A673 (cell line): ENCODE measurements around the gene HS3ST3A1. TPM values are rescaled to one million over a fixed set of nuclear protein-coding genes. Genes with fewer than 3 reads are reported as not detected.

ENCODE experiments used
- BruUV-seq: library from RNA; stranded (reverse); fragments of 400-500 nt; replicated peaks from 2 replicates; lab custom pipeline; 2021; lab: Mats Ljungman, UMichigan
- CTCF ChIA-PET: fragments of 300-600 bp; sonication (Branson Sonifier 250); formaldehyde crosslinking; loops from one replicate; lab custom pipeline; 2022; ENCODE audit warnings: antibody characterized with exemption; lab: Charles Lee
- POLR2A ChIA-PET: fragments of 300-600 bp; sonication (Branson Sonifier 250); formaldehyde crosslinking; loops from one replicate; lab custom pipeline; 2022; ENCODE audit warnings: antibody characterized with exemption; ENCODE audit not compliant: low non-redundant PET; lab: Charles Lee
- DNase-seq: peaks from one replicate; pipeline ENCODE4 v3.0.0-alpha.2; 2015; ENCODE audit warnings: low spot score
- H3K27ac ChIP-seq: fragments of 200-600 bp; sonication (generic); 2 replicates; pipeline ENCODE4 v1.5.1; 2016; ENCODE audit warnings: mixed run types, low read depth, mild to moderate bottlenecking, mixed read lengths, antibody characterized with exemption, low read length; ENCODE audit not compliant: poor library complexity, severe bottlenecking
- H3K27me3 ChIP-seq: fragments of 200-600 bp; sonication (generic); replicated peaks from 2 replicates; pipeline ENCODE4 v1.6.1; 2017; ENCODE audit warnings: mixed run types, low read depth, mild to moderate bottlenecking, mixed read lengths, antibody characterized with exemption, low read length; ENCODE audit not compliant: insufficient read depth, poor library complexity
- H3K36me3 ChIP-seq: fragments of 200-600 bp; sonication (generic); 2 replicates; pipeline ENCODE4 v1.6.1; 2016; ENCODE audit warnings: mixed run types, mild to moderate bottlenecking, mixed read lengths, antibody characterized with exemption, low read length; ENCODE audit not compliant: insufficient read depth, poor library complexity, severe bottlenecking
- H3K4me1 ChIP-seq: fragments of 200-600 bp; sonication (generic); 2 replicates; pipeline ENCODE4 v1.6.1; 2017; ENCODE audit warnings: mixed run types, mild to moderate bottlenecking, mixed read lengths, antibody characterized with exemption, low read length; ENCODE audit not compliant: insufficient read depth, poor library complexity, severe bottlenecking
- H3K4me3 ChIP-seq: fragments of 200-600 bp; sonication (generic); 2 replicates; pipeline ENCODE4 v1.5.1; 2016; ENCODE audit warnings: low read depth, mixed run types, mild to moderate bottlenecking, mixed read lengths, low read length; ENCODE audit not compliant: poor library complexity, severe bottlenecking
- H3K9me3 ChIP-seq: fragments of 200-600 bp; sonication (generic); 2 replicates; pipeline ENCODE4 v1.6.1; 2016; ENCODE audit warnings: mixed run types, low read depth, mild to moderate bottlenecking, mixed read lengths, antibody characterized with exemption, low read length; ENCODE audit not compliant: poor library complexity, severe bottlenecking
- EZH2 ChIP-seq: fragments of 200-600 bp; sonication (generic); IDR thresholded peaks from 2 replicates; pipeline ENCODE4 v1.6.1; 2017; ENCODE audit warnings: borderline replicate concordance, low read depth, mild to moderate bottlenecking, mixed read lengths, antibody characterized with exemption, low read length; ENCODE audit not compliant: poor library complexity, severe bottlenecking
- intact Hi-C: fragments of 100-400 bp; cut with micrococcal nuclease; formaldehyde crosslinking; loops from one replicate; pipeline ENCODE4 v1.10.0; 2022; ENCODE audit not compliant: unreplicated experiment
- total RNA-seq: library from RNA; stranded (reverse); gene quantifications from 2 replicates; pipeline ENCODE4 v1.2.3, GENCODE V29; 2021
- TF ChIP-seq, protein P1 (sequence below): fragments of 300-800, 200-600 bp; sonication (generic); conservative IDR thresholded peaks from 2 replicates; pipeline ENCODE4 v1.5.1; 2017; ENCODE audit warnings: low read depth, mild to moderate bottlenecking, antibody characterized with exemption, low read length, moderate library complexity, mixed read lengths

Gene HS3ST3A1
- total RNA-seq, 1 experiment from 2014 or later, result not detected

DNA sequence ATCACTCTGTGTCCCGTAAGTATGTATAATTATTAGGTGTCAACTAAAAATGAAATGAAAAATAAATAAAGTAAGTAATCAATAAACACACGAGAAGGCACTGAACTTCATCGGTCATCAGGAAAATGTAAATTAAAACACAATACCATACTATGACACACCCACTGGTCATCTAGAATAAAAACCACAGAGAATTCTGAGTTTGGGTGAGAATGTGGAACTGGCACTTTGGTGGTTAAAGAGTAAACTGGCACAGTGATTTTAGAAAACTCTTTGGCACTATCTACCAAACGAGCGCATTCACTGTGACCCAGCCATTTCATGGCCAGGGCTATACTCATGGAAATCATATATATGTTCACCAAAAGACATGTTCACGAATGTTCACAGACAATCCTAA is 98.2 kb downstream of the HS3ST3A1 start:
- ChIA-PET CTCF (no interaction called here), POLR2A (no interaction called here)
- H3K27me3 ChIP-seq, result no peaks in the 10 kb centered on the region
- intact Hi-C loops, result no loop called here
- no peak overlapping the region for H3K4me3 ChIP-seq
- no peak for DNase-seq
- TF ChIP-seq, protein P1, sequence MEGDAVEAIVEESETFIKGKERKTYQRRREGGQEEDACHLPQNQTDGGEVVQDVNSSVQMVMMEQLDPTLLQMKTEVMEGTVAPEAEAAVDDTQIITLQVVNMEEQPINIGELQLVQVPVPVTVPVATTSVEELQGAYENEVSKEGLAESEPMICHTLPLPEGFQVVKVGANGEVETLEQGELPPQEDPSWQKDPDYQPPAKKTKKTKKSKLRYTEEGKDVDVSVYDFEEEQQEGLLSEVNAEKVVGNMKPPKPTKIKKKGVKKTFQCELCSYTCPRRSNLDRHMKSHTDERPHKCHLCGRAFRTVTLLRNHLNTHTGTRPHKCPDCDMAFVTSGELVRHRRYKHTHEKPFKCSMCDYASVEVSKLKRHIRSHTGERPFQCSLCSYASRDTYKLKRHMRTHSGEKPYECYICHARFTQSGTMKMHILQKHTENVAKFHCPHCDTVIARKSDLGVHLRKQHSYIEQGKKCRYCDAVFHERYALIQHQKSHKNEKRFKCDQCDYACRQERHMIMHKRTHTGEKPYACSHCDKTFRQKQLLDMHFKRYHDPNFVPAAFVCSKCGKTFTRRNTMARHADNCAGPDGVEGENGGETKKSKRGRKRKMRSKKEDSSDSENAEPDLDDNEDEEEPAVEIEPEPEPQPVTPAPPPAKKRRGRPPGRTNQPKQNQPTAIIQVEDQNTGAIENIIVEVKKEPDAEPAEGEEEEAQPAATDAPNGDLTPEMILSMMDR, result no peak
- no peak for TF ChIP-seq EZH2
- H3K9me3 ChIP-seq, result peaks cover 31% of the 10 kb centered on the region
- no peak overlapping the region for H3K27ac ChIP-seq
- H3K4me1 ChIP-seq, result no peaks in the 10 kb centered on the region
- BruUV-seq, result no TSS peak
- no peaks in the 10 kb centered on the region for H3K36me3 ChIP-seq

DNA sequence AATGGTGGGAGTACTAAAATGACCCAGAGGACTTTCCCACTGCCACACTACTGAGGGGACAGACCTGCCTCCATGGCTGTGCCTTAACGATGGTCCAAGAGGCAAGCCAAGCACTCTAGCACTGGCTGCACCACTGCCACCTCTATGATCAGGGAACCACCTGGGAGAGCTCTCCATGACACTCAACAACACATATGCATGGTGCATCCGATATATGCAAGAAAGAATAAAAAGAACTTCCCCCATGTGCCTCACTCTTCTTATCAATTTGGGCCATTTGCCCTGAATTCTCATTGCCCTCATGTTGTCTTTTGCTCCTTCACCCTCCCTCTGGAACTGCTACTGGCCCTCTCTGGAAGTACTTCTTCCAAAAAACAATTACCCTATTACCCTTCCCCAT is 99.5 kb downstream of the HS3ST3A1 start:
- no TSS peak for BruUV-seq
- Histone ChIP-seq H3K4me1 (no peaks in the 10 kb centered on the region), H3K9me3 (peaks cover 25% of the 10 kb centered on the region), H3K27ac (no peak overlapping the region), H3K4me3 (no peak overlapping the region), H3K36me3 (no peaks in the 10 kb centered on the region), H3K27me3 (no peaks in the 10 kb centered on the region)
- intact Hi-C loops, result no loop called here
- DNase-seq, result no peak
- TF ChIP-seq, protein P1, result no peak
- TF ChIP-seq EZH2, result no peak
- ChIA-PET CTCF (no interaction called here), POLR2A (no interaction called here)

- ChIA-PET POLR2A (no interaction called here), CTCF (no interaction called here)
- Histone ChIP-seq H3K27ac (no peak overlapping the region), H3K9me3 (peaks cover 25% of the 10 kb centered on the region), H3K4me1 (no peaks in the 10 kb centered on the region), H3K36me3 (no peaks in the 10 kb centered on the region), H3K27me3 (no peaks in the 10 kb centered on the region), H3K4me3 (no peak overlapping the region)
- no peak for TF ChIP-seq EZH2
- TF ChIP-seq, protein P1, result no peak
- BruUV-seq, result no TSS peak
- no peak for DNase-seq
- intact Hi-C loops, result no loop called here
Measured at GRCh38 chr17:13500947-13501346, 100.8 kb downstream of the HS3ST3A1 start.
